GM18526 (cell line): Measurements from ENCODE around the gene PTRH1.

ENCODE experiments used
- POLR2A ChIP-seq: IDR thresholded peaks from 3 replicates; pipeline ENCODE4 v1.6.1; 2011; ENCODE audit not compliant: insufficient read length; ENCODE audit errors: extremely low read depth

Gene PTRH1

GRCh38 chr9:127746959-127747569 lies 31.6 kb upstream of the PTRH1 start:
- TF ChIP-seq POLR2A, result no peak

- no peak for TF ChIP-seq POLR2A
Measured at GRCh38 chr9:127744398-127745110, 29.1 kb upstream of the PTRH1 start.

GRCh38 chr9:127742435-127743088 lies 27.1 kb upstream of the PTRH1 start:
- no peak for TF ChIP-seq POLR2A

- no peak for TF ChIP-seq POLR2A
Measured at GRCh38 chr9:127741831-127742434, 26.5 kb upstream of the PTRH1 start.

- TF ChIP-seq POLR2A, result no peak
Measured at GRCh38 chr9:127739614-127740330, 24.3 kb upstream of the PTRH1 start.

GRCh38 chr9:127738666-127739065 lies 23.2 kb upstream of the PTRH1 start:
- no peak for TF ChIP-seq POLR2A

- no peak for TF ChIP-seq POLR2A
Measured at GRCh38 chr9:127735530-127736185, 20.2 kb upstream of the PTRH1 start.

- peak; percentile 71 for TF ChIP-seq POLR2A
Measured at GRCh38 chr9:127734747-127735529, 19.5 kb upstream of the PTRH1 start, which contains the start of gene TOR2A. TSS of gene TOR2A (minus strand) at chr9:127735294. CDS start at chr9:127735270, 24 bp downstream.

- no peak for TF ChIP-seq POLR2A
Measured at GRCh38 chr9:127734247-127734746, 18.8 kb upstream of the PTRH1 start.

- no peak for TF ChIP-seq POLR2A
Measured at GRCh38 chr9:127733614-127734013, 18.2 kb upstream of the PTRH1 start.

GRCh38 chr9:127732444-127732843 lies 17.0 kb upstream of the PTRH1 start:
- TF ChIP-seq POLR2A, result no peak

- no peak for TF ChIP-seq POLR2A
Measured at GRCh38 chr9:127731938-127732337, 16.5 kb upstream of the PTRH1 start.

GRCh38 chr9:127730799-127731410 lies 15.4 kb upstream of the PTRH1 start:
- no peak for TF ChIP-seq POLR2A
